ENCODE data around the gene MUC5B. TPM values are rescaled to one million over a fixed set of nuclear protein-coding genes. Genes with fewer than 3 reads are reported as not detected.
"Not testable (repeated sequence)": the region's sequence is repeated elsewhere in the genome, so short reads cannot be mapped to it uniquely, and the experiment has no call there.

MUC5B gene
- total RNA-seq, 4 donors from 2014 or later: 0.04 to 139 (median 1.6) TPM

GRCh38 chr11:1181853-1182535 is 40.9 kb upstream of the MUC5B start:
- no peak overlapping the region for H3K27ac ChIP-seq
- H3K4me3 ChIP-seq: no peak overlapping the region
- WGBS, 2 donors: 83 to 87% methylated on average over 3 to 8 of the region's 41 CpGs
- intact Hi-C loops (cut with DNase I): no loop called here
- H3K36me3 ChIP-seq: no peaks in the 10 kb centered on the region
- H3K27me3 ChIP-seq: peaks cover 0 to 48% (median 0%) of the 10 kb centered on the region in 4 donors
- TF ChIP-seq POLR2A (IDR thresholded peaks at IDR 0.05): no peak
- TF ChIP-seq CTCF (IDR thresholded peaks at IDR 0.05): no peak
- DNase-seq: no peak
- H3K4me1 ChIP-seq: no peaks in the 10 kb centered on the region
- no peaks in the 10 kb centered on the region for H3K9me3 ChIP-seq

GRCh38 chr11:1184139-1184538 is 38.7 kb upstream of the MUC5B start:
- peaks cover 0 to 35% (median 0%) of the 10 kb centered on the region in 4 donors for H3K27me3 ChIP-seq
- 60 to 73% methylated on average over 1 to 3 of the region's 22 CpGs for WGBS, 2 donors
- H3K4me3 ChIP-seq; H3K4me1 ChIP-seq; DNase-seq; intact Hi-C loops (cut with DNase I); H3K9me3 ChIP-seq; H3K36me3 ChIP-seq; H3K27ac ChIP-seq: not testable (repeated sequence)

- WGBS, 2 donors: 71 to 89% methylated on average over 1 to 7 of the region's 15 CpGs
- H3K27me3 ChIP-seq: peaks cover 0 to 44% (median 0%) of the 10 kb centered on the region in 4 donors
- H3K36me3 ChIP-seq; intact Hi-C loops (cut with DNase I); H3K9me3 ChIP-seq; H3K27ac ChIP-seq; H3K4me1 ChIP-seq; DNase-seq; H3K4me3 ChIP-seq: not testable (repeated sequence)
Observed at GRCh38 chr11:1188451-1189130, 34.3 kb upstream of the MUC5B start.

GRCh38 chr11:1189816-1190215 is 33.0 kb upstream of the MUC5B start:
- intact Hi-C loops (cut with DNase I); H3K4me3 ChIP-seq; H3K4me1 ChIP-seq; H3K27ac ChIP-seq; H3K36me3 ChIP-seq; DNase-seq; H3K9me3 ChIP-seq: not testable (repeated sequence)
- peaks cover 0 to 48% (median 0%) of the 10 kb centered on the region in 4 donors for H3K27me3 ChIP-seq
- WGBS, 2 donors: 63 to 79% methylated on average over 2 to 4 of the region's 12 CpGs

- H3K36me3 ChIP-seq; DNase-seq; H3K27ac ChIP-seq; H3K4me3 ChIP-seq; H3K9me3 ChIP-seq; intact Hi-C loops (cut with DNase I); H3K4me1 ChIP-seq: not testable (repeated sequence)
- peaks cover 0 to 58% (median 0%) of the 10 kb centered on the region in 4 donors for H3K27me3 ChIP-seq
- 72 to 80% methylated on average over 8 to 9 of the region's 22 CpGs for WGBS, 2 donors
Observed at GRCh38 chr11:1191786-1192470, 30.9 kb upstream of the MUC5B start.

GRCh38 chr11:1192741-1193325 is 30.0 kb upstream of the MUC5B start:
- WGBS, 2 donors: 93 to 100% methylated on average over 3 to 8 of the region's 17 CpGs
- H3K27me3 ChIP-seq: peaks cover 0 to 67% (median 0%) of the 10 kb centered on the region in 4 donors
- H3K9me3 ChIP-seq: no peaks in the 10 kb centered on the region
- no peak overlapping the region for H3K4me3 ChIP-seq
- TF ChIP-seq POLR2A (IDR thresholded peaks at IDR 0.05) (no peak), CTCF (IDR thresholded peaks at IDR 0.05) (no peak)
- DNase-seq: no peak
- H3K36me3 ChIP-seq: no peaks in the 10 kb centered on the region
- H3K27ac ChIP-seq: no peak overlapping the region
- no peaks in the 10 kb centered on the region for H3K4me1 ChIP-seq
- intact Hi-C loops (cut with DNase I): no loop called here

Measured in esophagus squamous epithelium (tissue), 5 donors.